Bronchial smooth muscle cell (primary cell): ENCODE data around the gene GOLGA8G. TPM values are rescaled to one million over a fixed set of nuclear protein-coding genes. Genes with fewer than 3 reads are reported as not detected.

Source experiments
- total RNA-seq: library from RNA; depleted of rRNA; stranded (reverse); fragments of >200 nt; gene quantifications from 2 replicates; pipeline ENCODE4 v1.2.1, GENCODE V29; 2014

GOLGA8G gene
- not detected in 2 replicates for total RNA-seq

GRCh38 chr15:28532954-28533353 is at the start of gene GOLGA8G:
GOLGA8G (minus strand) TSS chr15:28532971; CDS start chr15:28532909, 62 bp downstream.

DNA sequence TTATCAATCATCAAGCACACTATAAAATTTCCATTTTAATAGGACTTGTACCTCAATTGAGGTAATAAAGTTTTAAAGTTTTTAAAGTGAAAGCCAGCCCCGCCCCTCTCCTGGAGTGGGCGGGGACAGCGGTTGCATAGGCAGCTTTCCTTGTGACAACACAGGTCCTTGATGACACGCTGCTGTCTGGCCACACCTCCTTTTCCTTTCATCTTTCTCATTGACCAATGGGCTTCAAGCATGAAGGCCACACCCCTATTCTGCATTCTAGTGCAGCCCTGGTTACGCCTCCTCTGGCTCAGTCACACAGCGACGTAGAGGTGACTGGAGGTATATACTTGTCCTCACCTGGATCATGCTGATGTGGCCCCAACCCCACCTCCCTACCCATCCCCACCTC is 20.5 kb upstream of the GOLGA8G start, which contains the start of gene GOLGA6L25:
Gene GOLGA6L25, plus strand, starts transcription at position 301 of the 400 bp plus-strand sequence. Its CDS starts 61 bp downstream, at position 362.

Other genes starting within 250 kb of the GOLGA8G start
- 34.5 and 39.7 TPM in 2 replicates for gene HERC2, start 210.8 kb downstream of the GOLGA8G start, total RNA-seq
- gene GOLGA6L24, start 174.9 kb downstream of the GOLGA8G start, total RNA-seq: not detected in 2 replicates
- gene GOLGA8F, start 154.3 kb downstream of the GOLGA8G start, total RNA-seq: under 0.01 TPM in 2 replicates
- not detected in 2 replicates for gene GOLGA6L25, start 20.6 kb upstream of the GOLGA8G start, total RNA-seq
- 0.32 and 0.52 TPM in 2 replicates for gene GOLGA8M, start 179.4 kb upstream of the GOLGA8G start, total RNA-seq